Gastroesophageal sphincter (tissue), 4 donors: Measurements from ENCODE around the gene SPDYE17. TPM values are rescaled to one million over a fixed set of nuclear protein-coding genes. Genes with fewer than 3 reads are reported as not detected.
"Not testable (repeated sequence)": the region's sequence is repeated elsewhere in the genome, so short reads cannot be mapped to it uniquely, and the experiment has no call there.

Experiments used
- ATAC-seq: fragments of 150-250 bp; one replicate; pipeline ENCODE4 v1.9.1; 2016; ENCODE audit warnings: mild to moderate bottlenecking, moderate library complexity
- H3K27ac ChIP-seq, 4 donors: fragments of 200-600 bp; sonication (generic) in 3 of 4; 1 replicate in 3 of 4; 2 replicates in 1 of 4; pipeline ENCODE4 v1.5.1; 2016 to 2019
- H3K27me3 ChIP-seq: fragments of 200-600 bp; sonication (generic); one replicate; pipeline ENCODE4 v1.5.1; 2019
- H3K36me3 ChIP-seq, 2 donors: fragments of 200-600 bp; sonication (generic); one replicate each; pipeline ENCODE4 v1.5.1; 2019; ENCODE audit warnings: control low read depth in 1 of 2
- H3K4me1 ChIP-seq, 3 donors: fragments of 200-600 bp; sonication (generic); 1 replicate in 2 of 3; 2 replicates in 1 of 3; pipeline ENCODE4 v1.5.1; 2016 to 2019; ENCODE audit warnings: control low read depth in 2 of 3
- H3K4me3 ChIP-seq, 2 donors: fragments of 200-600 bp; sonication (generic); one replicate each; pipeline ENCODE4 v1.5.1; 2019; ENCODE audit warnings: mild to moderate bottlenecking in 1 of 2, moderate library complexity in 1 of 2
- H3K9me3 ChIP-seq, 3 donors: fragments of 200-600 bp; sonication (generic); one replicate each; pipeline ENCODE4 v1.5.1; 2017 to 2019; ENCODE audit warnings: control low read depth in 2 of 3
- POLR2AphosphoS5 ChIP-seq: sonication (generic); formaldehyde crosslinking; IDR thresholded peaks from one replicate; pipeline ENCODE4 v1.6.1; 2017; ENCODE audit warnings: antibody characterized with exemption
- WGBS, 2 donors: methylation state at CpG; one replicate each; pipeline ENCODE4 v1.1.5; 2018; ENCODE audit warnings: low coverage in 1 of 2; 5-methylcytosine and 5-hydroxymethylcytosine counted together
- total RNA-seq, 4 donors: library from RNA; depleted of rRNA; stranded (reverse); fragments of >200 nt; gene quantifications; one replicate each; pipeline ENCODE4 v1.1.0, GENCODE V29; 2016

Gene SPDYE17
- total RNA-seq, 4 donors from 2014 or later = not detected

DNA sequence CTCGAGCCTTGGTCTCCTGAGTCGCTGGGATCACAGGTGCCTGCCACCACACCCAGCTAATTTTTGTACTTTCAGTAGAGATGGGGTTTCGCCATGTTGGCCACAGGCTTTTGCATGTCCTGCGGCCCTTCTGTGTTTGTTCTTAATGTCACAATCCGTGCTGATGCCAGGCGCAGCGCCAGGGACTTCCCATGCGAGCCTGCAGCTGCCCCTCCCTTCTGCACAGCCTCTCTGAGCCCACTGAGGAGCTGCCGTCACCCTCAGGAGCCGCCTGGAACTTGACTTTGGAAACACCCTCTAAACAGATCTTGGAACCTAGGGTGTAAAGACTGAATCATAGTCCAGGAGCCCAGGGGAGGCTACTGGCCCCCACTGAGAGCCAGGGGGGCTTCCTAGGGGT is 24.2 kb downstream of the SPDYE17 start:
- not testable (repeated sequence) for H3K36me3 ChIP-seq, H3K4me1 ChIP-seq, H3K9me3 ChIP-seq, H3K4me3 ChIP-seq, H3K27me3 ChIP-seq
- TF ChIP-seq POLR2AphosphoS5 = peak; percentile 82
- WGBS, 2 donors = 37% methylated on average over 5 of the region's 10 CpGs; no CpG with 5 or more reads in 1 of the 2 donors
- peak overlapping the region; percentile 37 to 70 (median 61) for H3K27ac ChIP-seq
- peak; percentile 92 for ATAC-seq

DNA sequence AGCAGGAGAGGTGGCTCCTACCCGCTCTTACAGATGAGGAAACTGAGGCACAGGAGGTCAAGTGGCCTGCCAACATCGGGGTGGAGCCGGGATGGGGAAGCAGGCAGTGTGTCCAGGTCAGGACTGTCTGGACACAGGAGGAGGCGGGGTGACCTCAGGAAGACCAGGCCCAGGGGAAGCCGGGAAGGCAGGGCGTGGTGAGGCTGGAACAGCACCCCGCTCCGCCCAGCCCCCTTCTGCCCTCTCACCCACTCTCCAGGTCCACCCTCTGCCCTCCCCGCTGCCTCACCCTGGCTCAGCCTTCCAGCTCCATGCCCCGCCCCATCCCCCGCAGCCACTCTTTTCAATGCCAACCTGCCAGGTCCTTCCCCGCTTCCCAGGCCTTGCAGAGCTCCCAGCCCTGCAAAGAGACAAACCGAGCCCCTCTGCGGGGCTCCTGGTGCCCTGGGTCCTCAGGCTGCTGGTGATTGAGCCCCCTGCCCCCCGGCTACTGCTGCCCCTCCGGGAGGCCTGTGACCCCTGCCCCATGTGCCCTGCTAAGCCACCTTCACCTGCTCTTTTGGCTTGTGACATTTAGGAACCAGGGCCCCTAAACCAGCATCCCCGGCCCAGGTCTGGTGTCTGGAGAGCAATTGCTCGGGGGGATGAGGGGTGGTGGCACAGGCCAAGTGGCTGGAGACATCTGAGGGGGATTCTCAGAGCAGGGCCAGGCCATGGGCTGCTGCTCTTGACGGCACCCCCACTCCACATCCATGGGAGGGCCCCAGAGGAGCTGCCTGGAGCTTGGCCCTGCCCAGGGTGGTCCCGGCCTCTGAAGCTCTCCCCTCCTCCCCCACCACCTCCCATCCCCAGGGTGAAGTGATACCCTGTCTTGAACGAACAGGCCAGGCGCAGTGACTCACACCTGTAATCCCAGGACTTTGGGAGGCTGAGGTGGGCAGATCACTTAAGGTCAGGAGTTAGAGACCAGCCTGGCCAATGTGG is 25.7 kb downstream of the SPDYE17 start:
- H3K9me3 ChIP-seq, H3K4me3 ChIP-seq, H3K4me1 ChIP-seq, H3K27me3 ChIP-seq: not testable (repeated sequence)
- WGBS, 2 donors = 100% methylated on average over 1 of the region's 22 CpGs; no CpG with 5 or more reads in 1 of the 2 donors
- H3K36me3 ChIP-seq = peaks cover 0 to 14% of the 10 kb centered on the region in 2 donors
- peak overlapping the region in 2 of 4 donors; percentile 44 to 70 for H3K27ac ChIP-seq
- ATAC-seq = peak; percentile 46

DNA sequence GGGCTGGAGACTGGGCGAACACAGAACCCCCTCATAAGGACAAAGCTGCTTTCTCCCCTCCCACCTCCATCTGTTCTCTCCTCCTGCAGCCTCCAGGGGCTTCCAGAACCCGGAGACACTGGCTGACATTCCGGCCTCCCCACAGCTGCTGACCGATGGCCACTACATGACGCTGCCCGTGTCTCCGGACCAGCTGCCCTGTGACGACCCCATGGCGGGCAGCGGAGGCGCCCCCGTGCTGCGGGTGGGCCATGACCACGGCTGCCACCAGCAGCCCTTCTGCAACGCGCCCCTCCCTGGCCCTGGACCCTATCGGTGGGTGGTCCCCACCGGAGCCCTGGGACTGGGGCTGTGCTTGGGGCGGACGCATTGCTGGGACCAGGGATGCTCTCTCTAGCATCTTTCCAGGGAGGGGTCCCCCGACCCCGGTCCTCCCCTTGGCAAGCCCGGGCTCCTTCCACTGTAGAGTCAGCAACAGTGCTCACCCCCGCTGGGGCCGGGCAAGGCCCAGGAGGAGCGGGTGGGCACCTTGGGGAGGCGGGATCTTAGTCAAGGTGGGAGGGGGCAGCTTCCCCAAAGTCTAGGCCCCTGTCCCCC is 26.6 kb downstream of the SPDYE17 start:
- not testable (repeated sequence) for H3K27me3 ChIP-seq, H3K27ac ChIP-seq, H3K4me1 ChIP-seq, H3K9me3 ChIP-seq, H3K4me3 ChIP-seq, ATAC-seq
- H3K36me3 ChIP-seq = peaks cover 0 to 17% of the 10 kb centered on the region in 2 donors
- whole genome bisulfite sequencing, 2 donors = 100% methylated on average over 1 of the region's 27 CpGs; no CpG with 5 or more reads in 1 of the 2 donors

DNA sequence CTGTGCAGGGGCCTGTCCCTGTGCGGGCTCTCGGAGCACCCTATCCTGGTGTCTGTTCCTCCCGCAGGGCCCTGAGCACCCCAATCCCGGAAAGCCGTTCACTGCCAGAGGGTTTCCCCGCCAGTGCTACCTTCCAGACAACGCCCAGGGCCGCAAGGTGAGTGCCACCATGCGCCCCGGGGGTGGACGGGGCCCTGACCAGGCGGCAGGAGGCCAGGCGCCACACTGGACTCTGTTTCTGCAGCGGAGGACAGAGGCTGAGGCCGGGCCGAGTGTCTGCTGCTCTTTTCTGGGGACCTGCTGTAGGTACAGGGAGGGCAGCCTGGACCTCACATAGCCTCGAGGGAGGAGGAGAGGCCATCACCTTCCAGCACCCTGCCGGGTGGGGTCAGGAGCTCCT is 28.0 kb downstream of the SPDYE17 start:
- H3K27me3 ChIP-seq, H3K4me1 ChIP-seq, H3K27ac ChIP-seq, H3K9me3 ChIP-seq, H3K4me3 ChIP-seq, ATAC-seq: not testable (repeated sequence)
- no CpG with 5 or more reads among the region's 18 CpGs for WGBS, 2 donors
- peaks cover 0 to 17% of the 10 kb centered on the region in 2 donors for H3K36me3 ChIP-seq

DNA sequence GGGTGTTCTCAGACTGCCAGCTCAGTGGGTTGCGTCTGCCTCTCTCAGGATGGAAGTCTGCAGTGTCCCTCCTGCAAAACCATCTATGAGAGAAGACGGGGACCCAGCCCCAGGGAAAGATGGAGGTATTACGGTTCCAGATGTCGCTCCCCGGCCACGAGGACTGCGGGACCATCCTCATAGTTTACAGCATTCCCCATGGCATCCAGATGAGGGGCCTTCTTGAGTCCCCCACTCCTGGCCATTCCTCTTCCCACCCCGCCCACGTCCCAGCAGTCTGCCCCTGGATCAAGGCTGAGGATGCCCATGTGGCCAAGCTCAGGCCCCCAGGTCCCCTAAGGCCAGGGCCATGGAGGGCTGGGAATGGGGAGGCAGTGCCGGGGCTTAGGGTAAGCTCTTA is 28.9 kb downstream of the SPDYE17 start:
- not testable (repeated sequence) for ATAC-seq, H3K4me1 ChIP-seq, H3K9me3 ChIP-seq, H3K27me3 ChIP-seq, H3K4me3 ChIP-seq
- Histone ChIP-seq H3K27ac (peak overlapping the region in 1 of 4 donors; percentile 12), H3K36me3 (peaks cover 0 to 19% of the 10 kb centered on the region in 2 donors)
- whole genome bisulfite sequencing, 2 donors = 92% methylated on average over 2 of the region's 10 CpGs; no CpG with 5 or more reads in 1 of the 2 donors

DNA sequence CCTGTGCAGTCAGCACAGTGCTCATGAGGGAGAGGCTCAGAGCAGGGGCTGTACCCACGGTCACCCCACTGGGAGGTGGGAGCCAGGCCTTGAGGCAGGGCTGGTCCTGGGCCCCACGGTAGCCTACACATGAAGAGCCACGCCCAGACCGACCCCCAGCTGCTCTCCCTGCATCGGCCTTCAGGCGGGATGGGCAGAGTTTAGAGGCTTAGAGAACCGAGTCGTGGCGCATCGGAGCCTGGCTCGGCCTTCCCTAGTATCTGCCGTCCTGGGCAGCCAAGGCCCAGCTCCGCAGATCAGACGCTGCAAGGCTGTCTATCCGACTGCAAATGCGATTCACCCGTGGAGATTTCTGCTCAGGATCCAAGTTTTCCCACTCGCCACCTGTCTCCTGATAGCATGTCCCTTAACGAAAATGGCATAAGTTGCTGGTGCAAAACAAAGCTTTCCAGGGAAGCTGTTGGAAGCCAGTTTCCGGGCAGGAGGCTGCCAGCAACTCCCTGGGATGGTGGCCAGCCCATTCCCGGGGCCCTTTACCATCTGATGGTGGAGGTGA is 29.4 kb downstream of the SPDYE17 start:
- H3K36me3 ChIP-seq = peaks cover 0 to 19% of the 10 kb centered on the region in 2 donors
- H3K4me3 ChIP-seq, H3K27me3 ChIP-seq, ATAC-seq, H3K9me3 ChIP-seq, H3K4me1 ChIP-seq: not testable (repeated sequence)
- peak overlapping the region in 1 of 4 donors; percentile 12 for H3K27ac ChIP-seq
- 80 to 100% methylated on average over 1 to 3 of the region's 21 CpGs for WGBS, 2 donors

DNA sequence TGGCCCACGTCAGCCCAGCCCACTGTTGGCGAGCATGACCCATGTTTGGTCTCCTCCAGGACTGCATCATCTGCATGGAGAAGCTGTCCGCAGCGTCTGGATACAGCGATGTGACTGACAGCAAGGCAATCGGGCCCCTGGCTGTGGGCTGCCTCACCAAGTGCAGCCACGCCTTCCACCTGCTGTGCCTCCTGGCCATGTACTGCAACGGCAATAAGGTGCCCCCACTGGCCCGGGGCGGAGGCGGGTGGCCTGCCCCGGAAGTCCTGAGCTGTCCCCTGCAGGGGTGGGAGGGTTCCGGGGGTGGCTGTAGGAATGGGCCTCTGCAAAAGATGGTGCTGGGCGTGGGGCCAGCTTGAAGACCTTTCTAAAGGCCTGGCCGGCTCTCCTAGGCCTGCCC is 30.1 kb downstream of the SPDYE17 start:
- not testable (repeated sequence) for H3K9me3 ChIP-seq, H3K27me3 ChIP-seq, H3K4me1 ChIP-seq, ATAC-seq, H3K4me3 ChIP-seq
- Histone ChIP-seq H3K36me3 (peaks cover 0 to 19% of the 10 kb centered on the region in 2 donors), H3K27ac (peak overlapping the region in 1 of 4 donors; percentile 12)
- no CpG with 5 or more reads among the region's 15 CpGs for WGBS, 2 donors

DNA sequence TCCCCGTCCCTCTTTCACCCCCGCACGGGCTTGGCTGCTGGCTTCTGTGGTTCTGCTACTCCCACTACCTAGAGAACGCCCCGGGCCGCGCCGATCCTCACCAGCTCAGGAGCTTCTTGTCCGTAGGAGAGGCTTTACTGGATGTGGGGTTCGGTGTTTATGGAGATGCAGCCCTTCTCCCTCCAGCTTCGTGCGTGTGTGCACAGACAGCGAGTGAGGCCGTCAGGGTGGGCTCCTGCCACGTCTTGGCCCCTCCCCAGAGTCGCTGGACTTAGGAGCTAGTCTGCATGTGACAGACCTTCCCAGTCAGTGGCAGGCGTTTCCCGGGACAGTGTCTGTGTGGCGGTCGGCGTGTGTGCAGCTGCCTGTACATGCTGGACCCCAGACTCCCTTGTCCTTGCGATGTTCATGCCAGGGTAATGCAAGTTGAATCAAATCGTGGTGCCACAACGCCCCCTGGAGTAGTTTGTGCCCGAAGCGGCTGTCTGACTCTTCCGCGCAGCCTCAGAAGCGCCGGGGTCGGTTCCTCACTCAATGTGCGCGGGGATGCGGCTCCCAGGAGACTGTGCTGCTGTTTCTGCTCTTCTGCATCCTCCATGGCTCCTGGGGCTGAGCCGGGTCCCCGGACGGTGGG is 32.6 kb downstream of the SPDYE17 start:
- no CpG with 5 or more reads among the region's 37 CpGs for WGBS, 2 donors
- not testable (repeated sequence) for ATAC-seq

DNA sequence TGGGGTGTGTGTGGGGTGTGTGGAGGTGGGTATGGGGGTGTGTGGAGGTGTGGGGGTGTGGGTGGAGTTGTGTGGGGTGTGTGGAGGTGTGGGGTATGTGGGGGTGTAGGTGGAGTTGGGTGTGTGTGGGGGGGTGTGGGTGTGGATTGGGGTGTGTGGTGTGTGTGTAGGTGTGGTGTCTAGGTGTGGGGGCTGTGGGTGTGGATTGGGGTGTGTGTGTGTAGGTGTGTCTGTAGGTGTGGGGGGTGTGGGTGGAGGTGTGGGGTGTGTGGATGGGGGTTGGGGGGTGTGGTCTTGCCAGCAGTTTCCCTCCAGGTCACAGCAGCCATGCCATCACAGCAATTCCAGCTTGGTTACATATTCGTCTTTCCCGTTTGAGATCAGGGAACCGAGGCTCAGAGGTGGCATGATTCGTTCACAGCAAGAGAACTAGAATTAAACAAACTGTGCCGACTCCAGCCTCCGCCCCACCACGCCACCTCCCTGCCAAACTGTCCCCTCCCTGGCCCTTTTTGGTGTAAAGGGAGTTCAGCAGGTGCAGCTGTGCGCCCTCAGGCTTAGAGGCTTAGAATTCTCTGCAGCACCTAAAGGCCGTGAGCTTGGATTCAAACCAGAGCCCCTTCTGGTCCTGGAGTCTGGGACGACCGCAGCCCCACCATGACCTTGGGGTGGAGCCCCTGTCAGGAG is 33.3 kb downstream of the SPDYE17 start:
- not testable (repeated sequence) for H3K27me3 ChIP-seq

More for the DNA sequence above, 32.6 kb downstream of the SPDYE17 start:
- H3K27ac ChIP-seq, H3K4me3 ChIP-seq, H3K4me1 ChIP-seq, H3K27me3 ChIP-seq, H3K9me3 ChIP-seq: not testable (repeated sequence)
- H3K36me3 ChIP-seq = peaks cover 0 to 19% of the 10 kb centered on the region in 2 donors

More for the DNA sequence above, 33.3 kb downstream of the SPDYE17 start:
- H3K4me1 ChIP-seq, H3K4me3 ChIP-seq, H3K27ac ChIP-seq, H3K9me3 ChIP-seq: not testable (repeated sequence)
- H3K36me3 ChIP-seq = peaks cover 0 to 24% of the 10 kb centered on the region in 2 donors
- no CpG with 5 or more reads among the region's 11 CpGs for WGBS, 2 donors
- peak; percentile 42 for ATAC-seq
